Measurements from ENCODE around the gene LILRB5. TPM values are rescaled to one million over a fixed set of nuclear protein-coding genes. Genes with fewer than 3 reads are reported as not detected.
A peak's percentile ranks its signal among the peaks of the same experiment; 100 is the strongest.

The LILRB5 gene
- total RNA-seq (1 to 10 TPM in 3 of 6 donors, under 1 TPM in 3; 0.23 to 3.1 (median 1.1) TPM), polyA plus RNA-seq (1 to 10 TPM in 1 of 2 donors, under 1 TPM in 1; 0.56 to 1.4 TPM)

DNA sequence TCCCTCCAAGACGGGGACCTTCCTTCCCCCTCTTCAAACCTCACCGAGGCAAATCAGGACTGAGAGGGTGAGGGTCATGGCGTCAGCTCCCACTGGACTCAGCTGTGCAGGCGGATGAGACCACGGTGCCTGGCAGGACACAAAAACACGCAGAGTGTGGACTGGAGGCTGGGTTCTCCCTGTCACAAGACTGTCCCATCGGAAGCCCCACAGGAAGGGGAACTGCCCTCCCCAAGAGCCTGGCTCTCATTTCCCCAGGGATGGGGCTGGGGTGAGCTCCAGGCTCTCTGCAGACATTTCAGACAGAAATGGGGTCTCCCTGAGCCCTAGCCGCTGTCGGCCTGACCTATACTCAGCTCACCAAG, at the start of gene LILRB5:
Gene LILRB5, minus strand, starts transcription at position 158 of the 365 bp plus-strand sequence. Its CDS starts 80 bp downstream, at position 78.
- H3K9me3 ChIP-seq: no peaks in the 10 kb centered on the region
- ATAC-seq: peak in 2 of 4 donors; percentile 34 to 42
- H3K27ac ChIP-seq: no peak within 1 kb of the TSS
- FAIRE-seq: no peak
- no peak for TF ChIP-seq CTCF (IDR thresholded peaks at IDR 0.05)
- H3K36me3 ChIP-seq: no peaks in the 10 kb centered on the region
- no peaks in the 10 kb centered on the region for H3K4me1 ChIP-seq
- intact Hi-C loops (cut with DNase I): no loop called here
- WGBS, 2 donors: 37 to 60% methylated on average over 9 of the region's 9 CpGs
- no peak within 1 kb of the TSS for H3K4me3 ChIP-seq
- peaks cover 0 to 6% (median 2%) of the 10 kb centered on the region in 4 donors for H3K27me3 ChIP-seq
- DNase-seq: peak in 1 of 6 donors; percentile 16

DNA sequence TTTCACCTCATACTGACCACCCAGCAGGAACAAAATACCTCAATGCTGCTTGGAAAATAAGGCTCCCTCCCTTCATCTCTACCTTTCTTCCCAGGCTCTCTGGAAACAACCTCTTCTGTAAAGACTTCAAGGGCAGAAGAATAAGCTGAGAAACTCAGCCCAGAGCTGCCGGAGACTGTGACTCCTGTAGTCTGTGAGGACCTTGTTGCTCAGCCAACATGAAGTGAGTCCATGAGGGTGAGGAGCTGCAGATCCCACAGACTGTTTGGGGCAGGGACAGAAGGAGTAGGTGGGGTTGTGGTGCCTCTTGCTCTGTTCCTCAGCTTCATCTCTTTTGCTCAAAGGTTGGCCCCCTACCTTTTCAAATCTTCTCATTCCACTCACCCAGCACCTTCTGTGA, 48.1 kb upstream of the LILRB5 start:
- DNase-seq: no peak

GRCh38 chr19:54302257-54302656, 45.2 kb upstream of the LILRB5 start:
- H3K27me3 ChIP-seq: peaks cover 0 to 5% (median 0%) of the 10 kb centered on the region in 4 donors
- no peak overlapping the region for H3K4me3 ChIP-seq
- WGBS, 2 donors: 51 to 63% methylated on average over 4 of the region's 4 CpGs
- no peaks in the 10 kb centered on the region for H3K36me3 ChIP-seq
- intact Hi-C loops (cut with DNase I): no loop called here
- no peak overlapping the region for H3K27ac ChIP-seq
- ATAC-seq (peak in 1 of 4 donors; percentile 48), FAIRE-seq (no peak), DNase-seq (no peak)
- no peak for TF ChIP-seq CTCF (IDR thresholded peaks at IDR 0.05)
- H3K9me3 ChIP-seq: no peaks in the 10 kb centered on the region
- no peaks in the 10 kb centered on the region for H3K4me1 ChIP-seq

More for the DNA sequence above, 48.1 kb upstream of the LILRB5 start:
- intact Hi-C loops (cut with DNase I): no loop called here
- no peak for TF ChIP-seq CTCF (IDR thresholded peaks at IDR 0.05)
- no peak for ATAC-seq
- H3K27me3 ChIP-seq: peaks cover 0 to 5% (median 0%) of the 10 kb centered on the region in 4 donors
- no peaks in the 10 kb centered on the region for H3K4me1 ChIP-seq
- no peaks in the 10 kb centered on the region for H3K36me3 ChIP-seq
- no peaks in the 10 kb centered on the region for H3K9me3 ChIP-seq
- no peak overlapping the region for H3K27ac ChIP-seq
- FAIRE-seq: no peak
- no peak overlapping the region for H3K4me3 ChIP-seq
- 57 to 72% methylated on average over 1 of the region's 1 CpG for WGBS, 2 donors

- Histone ChIP-seq H3K9me3 (no peaks in the 10 kb centered on the region), H3K27ac (no peak overlapping the region), H3K4me3 (no peak overlapping the region), H3K27me3 (no peaks in the 10 kb centered on the region), H3K36me3 (no peaks in the 10 kb centered on the region), H3K4me1 (no peaks in the 10 kb centered on the region)
- DNase-seq: peak in 1 of 6 donors; percentile 1
- 69 to 80% methylated on average over 5 of the region's 5 CpGs for WGBS, 2 donors
- no peak for ATAC-seq
- no peak for FAIRE-seq
- TF ChIP-seq CTCF (IDR thresholded peaks at IDR 0.05): no peak
- intact Hi-C loops (cut with DNase I): no loop called here
These were observed 42.4 kb upstream of the LILRB5 start for GRCh38 chr19:54299515-54299914.

DNA sequence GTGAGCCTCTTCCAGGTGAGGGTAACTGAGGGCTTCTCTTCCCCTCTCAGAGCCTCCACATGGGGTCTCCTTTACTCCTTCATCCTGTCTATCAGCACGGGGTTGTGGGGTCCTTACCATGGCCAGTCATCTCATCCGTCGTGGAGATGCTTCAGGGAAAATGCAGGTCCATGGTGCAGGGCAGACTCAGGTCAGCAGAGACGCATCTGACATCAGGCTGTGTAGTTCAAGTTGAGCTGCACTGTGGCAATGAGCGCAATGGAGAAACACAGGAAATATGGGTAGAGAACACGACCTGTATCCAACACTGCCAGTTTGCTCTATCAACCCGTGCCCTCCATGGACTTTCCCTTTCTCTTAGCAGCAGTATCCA, 42.0 kb upstream of the LILRB5 start:
- H3K4me1 ChIP-seq: no peaks in the 10 kb centered on the region
- no peaks in the 10 kb centered on the region for H3K27me3 ChIP-seq
- ATAC-seq: no peak
- no peak overlapping the region for H3K4me3 ChIP-seq
- H3K36me3 ChIP-seq: no peaks in the 10 kb centered on the region
- no peak overlapping the region for H3K27ac ChIP-seq
- no peak for DNase-seq
- H3K9me3 ChIP-seq: no peaks in the 10 kb centered on the region
- no peak for FAIRE-seq
- intact Hi-C loops (cut with DNase I): no loop called here
- 36 to 44% methylated on average over 7 of the region's 7 CpGs for WGBS, 2 donors
- TF ChIP-seq CTCF (IDR thresholded peaks at IDR 0.05): no peak
